Measurements from ENCODE around the gene AARS1. TPM values are rescaled to one million over a fixed set of nuclear protein-coding genes. Genes with fewer than 3 reads are reported as not detected.
A peak's percentile ranks its signal among the peaks of the same experiment; 100 is the strongest.
"Not testable (repeated sequence)": the region's sequence is repeated elsewhere in the genome, so short reads cannot be mapped to it uniquely, and the experiment has no call there.

Gene AARS1
- total RNA-seq (10 to 100 TPM; 14.7 to 20.6 TPM), total RNA-seq (41.4 to 270 reads per million in 2 donors)

DNA sequence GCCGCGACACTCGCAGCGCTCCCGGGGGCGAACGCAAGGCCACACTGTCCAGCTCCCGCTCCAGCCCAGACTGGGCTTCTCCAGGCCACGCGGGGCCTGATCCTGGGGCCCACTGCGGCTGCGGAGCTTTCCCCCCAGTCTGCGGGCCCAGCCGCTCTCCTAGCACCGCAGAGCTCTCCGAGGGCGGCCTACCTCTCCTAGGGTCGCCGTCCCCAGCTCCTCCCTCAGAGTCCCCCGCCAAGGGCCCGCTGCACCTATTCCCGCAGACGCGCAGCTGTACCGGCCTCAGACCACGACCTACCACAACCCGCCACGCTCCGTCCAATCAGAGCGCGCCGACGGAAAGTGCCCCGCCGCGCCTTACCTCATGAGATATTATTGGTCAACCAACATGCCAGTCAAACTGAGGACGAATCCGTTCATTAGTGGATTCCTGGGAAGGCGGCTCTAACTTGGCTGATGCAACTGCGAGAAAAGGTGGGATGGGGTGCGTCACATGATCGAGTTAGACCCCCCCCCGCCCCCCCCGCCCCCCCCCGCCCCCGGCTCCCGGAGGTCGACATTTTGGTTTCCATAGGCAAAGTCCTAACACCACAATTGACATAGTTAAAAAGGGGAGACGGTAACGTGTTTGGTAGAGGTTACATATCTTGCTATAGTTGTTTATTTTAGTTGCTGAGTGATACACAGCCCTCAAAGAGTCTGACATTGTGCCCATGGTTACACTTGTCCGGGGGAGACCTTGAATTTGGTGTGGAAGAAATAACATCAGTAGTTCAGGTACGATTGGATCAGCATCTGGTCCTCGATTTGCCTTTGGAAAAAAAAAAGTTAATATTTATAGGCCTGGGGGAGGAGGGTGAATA is at the start of gene AARS1:
Gene AARS1, minus strand, starts transcription at position 278 of the 866 bp plus-strand sequence. CDS start 6,743 bp downstream, outside the sequence.
- peak within 1 kb of the TSS; percentile 98 for H3K4me3 Mint-ChIP-seq
- H3K36me3 Mint-ChIP-seq (ENCODE audit: low read depth) = peaks cover 3% of the 10 kb centered on the region
- no peaks in the 10 kb centered on the region for H3K9me3 ChIP-seq (ENCODE audit: control insufficient read depth, low read length, poor library complexity, severe bottlenecking)
- H3K27me3 Mint-ChIP-seq = no peaks in the 10 kb centered on the region
- peaks cover 11% of the 10 kb centered on the region for H3K4me1 Mint-ChIP-seq
- H3K27ac Mint-ChIP-seq = peak within 1 kb of the TSS; percentile 95
- peak; percentile 98 for ATAC-seq
- peak; percentile 83 to 94 (median 89) for DNase-seq

GRCh38 chr16:70337814-70338213 is 48.5 kb upstream of the AARS1 start:
- Mint-ChIP-seq H3K4me3 (no peak overlapping the region), H3K4me1 (peaks cover 4% of the 10 kb centered on the region), H3K27ac (no peak overlapping the region), H3K27me3 (no peaks in the 10 kb centered on the region), H3K36me3 (ENCODE audit: low read depth) (peaks cover 6% of the 10 kb centered on the region)
- no peak for ATAC-seq
- no peak for DNase-seq
- no peaks in the 10 kb centered on the region for H3K9me3 ChIP-seq (ENCODE audit: control insufficient read depth, low read length, poor library complexity, severe bottlenecking)

GRCh38 chr16:70332728-70333127 is 43.4 kb upstream of the AARS1 start:
- H3K4me3 Mint-ChIP-seq; H3K36me3 Mint-ChIP-seq (ENCODE audit: low read depth); ATAC-seq; H3K9me3 ChIP-seq (ENCODE audit: control insufficient read depth, low read length, poor library complexity, severe bottlenecking); H3K4me1 Mint-ChIP-seq; H3K27me3 Mint-ChIP-seq; DNase-seq: not testable (repeated sequence)
- H3K27ac Mint-ChIP-seq = peak overlapping the region; percentile 49

DNA sequence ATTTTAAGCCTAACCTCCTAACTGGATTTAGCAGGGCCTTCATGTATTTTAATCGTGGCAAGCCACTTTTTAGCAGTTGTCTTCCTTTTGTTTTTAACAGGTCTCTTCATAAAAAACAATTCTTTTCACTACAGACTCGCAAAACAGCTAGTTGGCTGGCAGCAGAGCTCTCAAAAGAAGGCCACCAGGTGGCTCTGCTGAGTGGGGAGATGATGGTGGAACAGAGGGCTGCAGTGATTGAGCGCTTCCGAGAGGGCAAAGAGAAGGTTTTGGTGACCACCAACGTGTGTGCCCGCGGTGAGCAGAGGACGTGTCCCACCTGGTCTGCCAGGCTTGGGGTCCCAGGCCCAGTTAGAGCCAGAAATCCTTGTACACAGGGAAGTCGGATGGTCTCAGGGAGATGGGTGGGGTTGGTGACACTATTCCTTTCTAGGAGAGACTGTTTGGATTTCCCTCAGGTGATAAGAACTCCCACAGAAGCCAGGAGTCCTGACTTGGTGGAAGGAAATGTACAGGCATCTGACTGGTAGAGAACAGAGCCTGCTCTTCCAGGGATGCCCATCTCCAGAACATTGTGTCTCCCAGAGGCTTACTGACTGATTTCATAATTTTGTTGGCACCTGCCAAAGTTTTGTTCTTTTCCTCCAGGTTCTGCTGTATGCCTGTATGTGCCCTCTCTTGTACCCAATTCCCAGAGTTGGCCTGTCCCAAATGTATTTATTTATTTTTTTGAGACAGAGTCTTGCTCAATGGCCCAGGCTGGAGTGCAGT is 42.5 kb upstream of the AARS1 start:
- H3K27me3 Mint-ChIP-seq = no peaks in the 10 kb centered on the region
- ATAC-seq (peak; percentile 54), DNase-seq (no peak)
- no peaks in the 10 kb centered on the region for H3K9me3 ChIP-seq (ENCODE audit: control insufficient read depth, low read length, poor library complexity, severe bottlenecking)
- H3K4me1 Mint-ChIP-seq = peaks cover 3% of the 10 kb centered on the region
- peaks cover 4% of the 10 kb centered on the region for H3K36me3 Mint-ChIP-seq (ENCODE audit: low read depth)
- H3K27ac Mint-ChIP-seq = no peak overlapping the region
- no peak overlapping the region for H3K4me3 Mint-ChIP-seq

GRCh38 chr16:70331091-70331490 is 41.8 kb upstream of the AARS1 start:
- Mint-ChIP-seq H3K4me1 (peaks cover 3% of the 10 kb centered on the region), H3K4me3 (no peak overlapping the region), H3K27me3 (no peaks in the 10 kb centered on the region), H3K36me3 (ENCODE audit: low read depth) (peaks cover 4% of the 10 kb centered on the region), H3K27ac (no peak overlapping the region)
- DNase-seq (no peak), ATAC-seq (no peak)
- H3K9me3 ChIP-seq (ENCODE audit: control insufficient read depth, low read length, poor library complexity, severe bottlenecking) = no peaks in the 10 kb centered on the region

- H3K9me3 ChIP-seq (ENCODE audit: control insufficient read depth, low read length, poor library complexity, severe bottlenecking) = no peaks in the 10 kb centered on the region
- DNase-seq = no peak
- no peaks in the 10 kb centered on the region for H3K27me3 Mint-ChIP-seq
- no peaks in the 10 kb centered on the region for H3K4me1 Mint-ChIP-seq
- H3K4me3 Mint-ChIP-seq = no peak overlapping the region
- peaks cover 5% of the 10 kb centered on the region for H3K36me3 Mint-ChIP-seq (ENCODE audit: low read depth)
- H3K27ac Mint-ChIP-seq = no peak overlapping the region
- ATAC-seq = no peak
These were observed 35.9 kb upstream of the AARS1 start for GRCh38 chr16:70324998-70325747.

DNA sequence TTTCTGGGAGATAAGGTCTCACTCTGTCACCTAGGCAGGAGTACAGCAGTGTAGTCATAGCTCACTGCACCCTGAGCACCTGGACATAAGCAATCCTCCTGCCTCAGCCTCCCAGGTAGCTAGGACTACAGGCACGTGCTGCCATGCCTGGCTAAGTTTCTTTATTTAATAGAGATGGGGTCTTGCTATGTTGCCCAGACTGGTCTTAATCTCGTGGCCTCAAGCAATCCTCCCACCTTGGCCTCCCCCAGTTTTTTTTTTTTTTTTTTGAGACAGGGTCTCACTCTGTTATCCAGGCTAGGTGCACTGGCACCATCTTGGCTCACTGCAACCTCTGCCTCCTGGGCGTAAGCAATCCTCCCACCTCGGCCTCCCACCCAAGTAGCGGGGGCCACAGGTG is 30.8 kb upstream of the AARS1 start:
- H3K27ac Mint-ChIP-seq = no peak overlapping the region
- H3K36me3 Mint-ChIP-seq (ENCODE audit: low read depth) = peaks cover 5% of the 10 kb centered on the region
- H3K27me3 Mint-ChIP-seq = no peaks in the 10 kb centered on the region
- no peak for DNase-seq
- H3K4me1 Mint-ChIP-seq = no peaks in the 10 kb centered on the region
- no peak for ATAC-seq
- H3K9me3 ChIP-seq (ENCODE audit: control insufficient read depth, low read length, poor library complexity, severe bottlenecking) = no peaks in the 10 kb centered on the region
- no peak overlapping the region for H3K4me3 Mint-ChIP-seq

GRCh38 chr16:70307726-70308125 is 18.4 kb upstream of the AARS1 start:
- not testable (repeated sequence) for H3K9me3 ChIP-seq (ENCODE audit: control insufficient read depth, low read length, poor library complexity, severe bottlenecking); H3K27me3 Mint-ChIP-seq; H3K36me3 Mint-ChIP-seq (ENCODE audit: low read depth); ATAC-seq; DNase-seq; H3K27ac Mint-ChIP-seq; H3K4me3 Mint-ChIP-seq
- H3K4me1 Mint-ChIP-seq = peaks cover 25% of the 10 kb centered on the region

DNA sequence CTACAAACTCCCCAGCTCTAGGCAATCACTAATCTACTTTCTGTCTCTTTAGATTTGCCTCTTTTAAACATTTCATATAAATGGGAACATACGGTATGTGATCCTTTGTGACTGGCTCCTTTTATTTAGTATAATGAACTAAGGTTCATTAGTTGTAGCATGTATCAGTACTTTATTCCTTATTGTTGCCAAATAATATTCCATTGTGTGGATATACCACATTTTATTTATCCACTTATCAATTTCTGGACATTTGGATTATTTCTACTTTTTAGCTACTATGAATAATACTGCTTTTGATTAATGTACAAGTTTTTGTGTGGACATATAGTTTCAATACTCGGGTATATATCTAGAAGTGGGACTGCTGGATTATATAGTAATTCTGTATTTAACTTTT is 17.6 kb upstream of the AARS1 start:
- no peaks in the 10 kb centered on the region for H3K9me3 ChIP-seq (ENCODE audit: control insufficient read depth, low read length, poor library complexity, severe bottlenecking)
- H3K36me3 Mint-ChIP-seq (ENCODE audit: low read depth) = peaks cover 2% of the 10 kb centered on the region
- peaks cover 32% of the 10 kb centered on the region for H3K4me1 Mint-ChIP-seq
- H3K4me3 Mint-ChIP-seq = no peak overlapping the region
- DNase-seq (no peak), ATAC-seq (no peak)
- H3K27ac Mint-ChIP-seq = no peak overlapping the region
- no peaks in the 10 kb centered on the region for H3K27me3 Mint-ChIP-seq

GRCh38 chr16:70304892-70305448 is 15.7 kb upstream of the AARS1 start:
- Mint-ChIP-seq H3K4me3 (no peak overlapping the region), H3K27ac (no peak overlapping the region), H3K36me3 (ENCODE audit: low read depth) (peaks cover 2% of the 10 kb centered on the region), H3K27me3 (no peaks in the 10 kb centered on the region), H3K4me1 (peaks cover 36% of the 10 kb centered on the region)
- H3K9me3 ChIP-seq (ENCODE audit: control insufficient read depth, low read length, poor library complexity, severe bottlenecking) = no peaks in the 10 kb centered on the region
- no peak for ATAC-seq
- DNase-seq = no peak

DNA sequence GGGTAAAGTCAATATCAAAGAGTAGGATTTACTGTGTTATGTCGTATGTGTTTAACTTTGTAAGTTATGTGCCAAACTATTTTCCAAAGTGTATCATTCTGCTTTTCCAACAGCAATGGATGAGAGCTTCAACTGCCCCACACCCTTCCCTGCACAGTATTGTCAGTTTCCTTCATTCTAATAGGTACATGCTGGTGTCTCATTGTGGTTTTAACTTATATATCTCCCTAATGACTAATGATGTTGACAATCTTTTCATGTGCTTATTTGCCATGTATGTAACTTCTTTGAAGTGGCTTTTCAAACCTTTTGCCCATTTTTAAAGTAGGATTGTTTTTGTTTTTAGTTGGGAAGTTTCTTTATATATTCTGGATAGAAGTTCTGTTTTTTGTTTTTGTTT is 13.4 kb upstream of the AARS1 start:
- Mint-ChIP-seq H3K27ac (peak overlapping the region; percentile 19), H3K36me3 (ENCODE audit: low read depth) (peaks cover 2% of the 10 kb centered on the region)

GRCh38 chr16:70301121-70301520 is 11.8 kb upstream of the AARS1 start:
- peaks cover 2% of the 10 kb centered on the region for H3K36me3 Mint-ChIP-seq (ENCODE audit: low read depth)
- no peak overlapping the region for H3K4me3 Mint-ChIP-seq
- DNase-seq = no peak
- H3K27ac Mint-ChIP-seq = peak overlapping the region; percentile 81
- H3K4me1 Mint-ChIP-seq = peaks cover 33% of the 10 kb centered on the region
- H3K27me3 Mint-ChIP-seq = no peaks in the 10 kb centered on the region
- ATAC-seq = no peak
- H3K9me3 ChIP-seq (ENCODE audit: control insufficient read depth, low read length, poor library complexity, severe bottlenecking) = no peaks in the 10 kb centered on the region

More for the DNA sequence above, 13.4 kb upstream of the AARS1 start:
- Mint-ChIP-seq H3K4me3 (no peak overlapping the region), H3K27me3 (no peaks in the 10 kb centered on the region), H3K4me1 (peaks cover 42% of the 10 kb centered on the region)
- ATAC-seq = no peak
- H3K9me3 ChIP-seq (ENCODE audit: control insufficient read depth, low read length, poor library complexity, severe bottlenecking) = no peaks in the 10 kb centered on the region
- no peak for DNase-seq

Data from T-helper 17 cell (primary cell).